ENCODE data around the gene ZDHHC14.

GRCh38 chr6:157721426-157721825 lies 340.4 kb downstream of the ZDHHC14 start:
- TF ChIP-seq CTCF (IDR thresholded peaks at IDR 0.05; ENCODE audit: insufficient read depth, low read length): no peak
- no peak for TF ChIP-seq POLR2AphosphoS5 (IDR thresholded peaks at IDR 0.05; ENCODE audit: low read depth)
- TF ChIP-seq, protein P1, sequence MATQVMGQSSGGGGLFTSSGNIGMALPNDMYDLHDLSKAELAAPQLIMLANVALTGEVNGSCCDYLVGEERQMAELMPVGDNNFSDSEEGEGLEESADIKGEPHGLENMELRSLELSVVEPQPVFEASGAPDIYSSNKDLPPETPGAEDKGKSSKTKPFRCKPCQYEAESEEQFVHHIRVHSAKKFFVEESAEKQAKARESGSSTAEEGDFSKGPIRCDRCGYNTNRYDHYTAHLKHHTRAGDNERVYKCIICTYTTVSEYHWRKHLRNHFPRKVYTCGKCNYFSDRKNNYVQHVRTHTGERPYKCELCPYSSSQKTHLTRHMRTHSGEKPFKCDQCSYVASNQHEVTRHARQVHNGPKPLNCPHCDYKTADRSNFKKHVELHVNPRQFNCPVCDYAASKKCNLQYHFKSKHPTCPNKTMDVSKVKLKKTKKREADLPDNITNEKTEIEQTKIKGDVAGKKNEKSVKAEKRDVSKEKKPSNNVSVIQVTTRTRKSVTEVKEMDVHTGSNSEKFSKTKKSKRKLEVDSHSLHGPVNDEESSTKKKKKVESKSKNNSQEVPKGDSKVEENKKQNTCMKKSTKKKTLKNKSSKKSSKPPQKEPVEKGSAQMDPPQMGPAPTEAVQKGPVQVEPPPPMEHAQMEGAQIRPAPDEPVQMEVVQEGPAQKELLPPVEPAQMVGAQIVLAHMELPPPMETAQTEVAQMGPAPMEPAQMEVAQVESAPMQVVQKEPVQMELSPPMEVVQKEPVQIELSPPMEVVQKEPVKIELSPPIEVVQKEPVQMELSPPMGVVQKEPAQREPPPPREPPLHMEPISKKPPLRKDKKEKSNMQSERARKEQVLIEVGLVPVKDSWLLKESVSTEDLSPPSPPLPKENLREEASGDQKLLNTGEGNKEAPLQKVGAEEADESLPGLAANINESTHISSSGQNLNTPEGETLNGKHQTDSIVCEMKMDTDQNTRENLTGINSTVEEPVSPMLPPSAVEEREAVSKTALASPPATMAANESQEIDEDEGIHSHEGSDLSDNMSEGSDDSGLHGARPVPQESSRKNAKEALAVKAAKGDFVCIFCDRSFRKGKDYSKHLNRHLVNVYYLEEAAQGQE (IDR thresholded peaks at IDR 0.05; ENCODE audit: insufficient replicate concordance, low read depth): no peak
